Ectodermal cell (in vitro differentiated cells): ENCODE results near the gene CDH24. TPM values are rescaled to one million over a fixed set of nuclear protein-coding genes. Genes with fewer than 3 reads are reported as not detected.

ENCODE experiments used
- H3K27ac ChIP-seq: 2 replicates; pipeline ENCODE4 v1.7.0; 2013; ENCODE audit warnings: mild to moderate bottlenecking, low read depth, low read length; ENCODE audit not compliant: insufficient read depth, poor library complexity, severe bottlenecking
- H3K27me3 ChIP-seq: 2 replicates; pipeline ENCODE4 v1.7.0; 2013; ENCODE audit warnings: mild to moderate bottlenecking, low read length; ENCODE audit not compliant: insufficient read depth, control insufficient read depth, poor library complexity, severe bottlenecking
- H3K36me3 ChIP-seq: one replicate; pipeline ENCODE4 v1.7.0; 2013; ENCODE audit warnings: low read length; ENCODE audit not compliant: control insufficient read depth, insufficient read depth
- H3K4me1 ChIP-seq: one replicate; pipeline ENCODE4 v1.7.0; 2013; ENCODE audit warnings: low read length; ENCODE audit not compliant: control insufficient read depth, insufficient read depth
- H3K4me3 ChIP-seq: 2 replicates; pipeline ENCODE4 v1.7.0; 2013; ENCODE audit warnings: low read depth, low read length, control low read depth; ENCODE audit not compliant: insufficient read depth
- H3K9me3 ChIP-seq: 2 replicates; pipeline ENCODE4 v1.7.0; 2013; ENCODE audit warnings: mild to moderate bottlenecking, low read length, moderate library complexity; ENCODE audit not compliant: control insufficient read depth
- WGBS, 2 experiments: methylation state at CpG; one replicate each; pipeline ENCODE4 v1.1.7; 2013; ENCODE audit warnings: missing lambda C conversion rate in 2 of 2; 5-methylcytosine and 5-hydroxymethylcytosine counted together
- polyA plus RNA-seq, 4 experiments: library from polyadenylated mRNA; stranded (reverse); fragments of 50-300 nt; gene quantifications; one replicate each; pipeline ENCODE4 v1.2.3, GENCODE V29; 2013

CDH24 gene, protein sequence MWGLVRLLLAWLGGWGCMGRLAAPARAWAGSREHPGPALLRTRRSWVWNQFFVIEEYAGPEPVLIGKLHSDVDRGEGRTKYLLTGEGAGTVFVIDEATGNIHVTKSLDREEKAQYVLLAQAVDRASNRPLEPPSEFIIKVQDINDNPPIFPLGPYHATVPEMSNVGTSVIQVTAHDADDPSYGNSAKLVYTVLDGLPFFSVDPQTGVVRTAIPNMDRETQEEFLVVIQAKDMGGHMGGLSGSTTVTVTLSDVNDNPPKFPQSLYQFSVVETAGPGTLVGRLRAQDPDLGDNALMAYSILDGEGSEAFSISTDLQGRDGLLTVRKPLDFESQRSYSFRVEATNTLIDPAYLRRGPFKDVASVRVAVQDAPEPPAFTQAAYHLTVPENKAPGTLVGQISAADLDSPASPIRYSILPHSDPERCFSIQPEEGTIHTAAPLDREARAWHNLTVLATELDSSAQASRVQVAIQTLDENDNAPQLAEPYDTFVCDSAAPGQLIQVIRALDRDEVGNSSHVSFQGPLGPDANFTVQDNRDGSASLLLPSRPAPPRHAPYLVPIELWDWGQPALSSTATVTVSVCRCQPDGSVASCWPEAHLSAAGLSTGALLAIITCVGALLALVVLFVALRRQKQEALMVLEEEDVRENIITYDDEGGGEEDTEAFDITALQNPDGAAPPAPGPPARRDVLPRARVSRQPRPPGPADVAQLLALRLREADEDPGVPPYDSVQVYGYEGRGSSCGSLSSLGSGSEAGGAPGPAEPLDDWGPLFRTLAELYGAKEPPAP
- 53.4 TPM for polyA plus RNA-seq (2013, experiment 1 of 4)
- 52.0 TPM for polyA plus RNA-seq (2013, experiment 2 of 4)
- polyA plus RNA-seq (2013, experiment 3 of 4) = 44.6 TPM
- 47.3 TPM for polyA plus RNA-seq (2013, experiment 4 of 4)

DNA sequence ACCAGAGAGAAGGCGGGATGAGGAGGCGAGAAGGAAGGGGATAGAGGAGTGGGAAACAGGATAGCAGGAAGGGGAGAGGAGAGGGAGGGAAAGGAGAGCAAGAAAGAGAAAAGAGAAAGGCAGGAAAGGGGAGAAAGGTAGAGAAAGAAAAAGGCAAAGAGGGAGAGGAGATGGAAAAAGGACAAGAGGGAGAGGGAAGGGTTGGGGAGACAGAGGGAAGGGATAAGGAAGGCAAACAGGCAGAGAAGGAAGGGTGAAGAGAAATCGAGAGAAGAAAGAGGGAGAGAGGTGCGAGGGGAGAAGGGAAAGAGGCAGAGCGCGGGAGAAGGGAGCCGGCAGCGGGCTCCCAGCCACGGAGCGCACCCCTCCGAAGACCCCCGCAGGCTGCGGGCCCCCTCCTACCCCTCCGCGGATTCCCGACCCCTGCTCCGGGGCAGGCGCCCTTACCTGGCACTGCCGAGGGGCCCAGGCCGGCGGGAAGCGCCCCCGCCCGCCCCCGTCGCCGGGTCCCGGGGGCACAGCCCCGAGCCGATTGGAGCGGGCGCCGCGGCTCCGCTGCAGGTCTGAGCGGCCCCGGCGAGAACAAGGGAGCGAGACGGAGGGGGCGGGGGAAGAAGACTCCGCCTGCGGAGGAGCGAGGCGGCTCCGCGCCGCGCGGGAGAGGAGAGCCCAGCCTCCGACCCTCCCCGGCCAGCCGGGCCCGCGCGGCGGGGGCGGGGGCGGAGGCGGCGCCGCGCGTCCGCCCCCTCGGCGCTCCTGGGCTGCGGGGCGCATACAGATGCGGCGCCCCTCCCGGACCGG lies at the start of gene CDH24:
TSS of gene CDH24 (minus strand) at position 565 of the 801 bp plus-strand sequence. CDS start 1,787 bp downstream, outside the sequence.
- Histone ChIP-seq H3K27me3 (no peaks in the 10 kb centered on the region), H3K9me3 (no peaks in the 10 kb centered on the region), H3K27ac (peak within 1 kb of the TSS; percentile 93), H3K36me3 (peaks cover 22% of the 10 kb centered on the region), H3K4me1 (peaks cover 4% of the 10 kb centered on the region), H3K4me3 (peak within 1 kb of the TSS; percentile 68)
- 0 to 1% methylated on average over 73 of the region's 73 CpGs for WGBS, 2 experiments

DNA sequence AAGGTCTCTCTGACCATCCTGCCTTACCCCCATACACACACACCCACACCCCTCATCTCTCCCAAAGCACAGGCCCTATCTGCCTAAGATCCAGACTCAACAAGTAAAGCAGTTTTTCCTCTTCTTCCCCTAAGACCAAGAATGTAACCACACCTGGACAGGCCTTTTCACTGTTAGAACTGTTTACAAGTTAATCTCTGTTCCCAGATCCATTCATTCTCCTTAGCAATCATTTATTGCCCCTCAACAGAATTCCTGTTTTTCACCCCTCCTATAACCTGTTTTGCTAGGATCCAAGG lies 49.4 kb upstream of the CDH24 start:
- Histone ChIP-seq H3K4me1 (peaks cover 4% of the 10 kb centered on the region), H3K36me3 (no peaks in the 10 kb centered on the region), H3K27me3 (no peaks in the 10 kb centered on the region), H3K4me3 (no peak overlapping the region), H3K9me3 (no peaks in the 10 kb centered on the region), H3K27ac (no peak overlapping the region)

DNA sequence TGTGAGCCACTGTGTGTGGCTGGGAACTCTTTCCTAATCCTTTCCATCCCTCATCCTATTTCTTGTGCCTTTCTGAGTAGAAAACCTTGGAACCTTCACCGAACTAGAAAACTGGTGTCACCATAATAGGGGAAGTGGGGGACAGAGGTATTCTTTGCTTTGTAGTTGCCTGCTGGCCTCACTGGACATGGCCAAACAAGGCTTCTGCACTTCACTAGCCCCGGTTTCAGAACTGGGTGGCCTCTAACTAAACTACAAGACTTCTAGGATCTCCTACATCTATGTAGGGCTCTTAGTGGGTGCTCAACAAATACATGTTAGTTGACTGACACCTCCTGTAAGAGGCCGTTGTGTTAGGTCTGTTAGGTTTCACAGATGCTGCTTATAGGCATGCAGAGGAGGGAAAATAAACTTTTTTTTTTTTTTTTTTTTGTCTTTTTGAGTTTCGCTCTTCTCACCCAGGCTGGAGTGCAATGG lies 48.1 kb upstream of the CDH24 start:
- 80 to 86% methylated on average over 4 of the region's 4 CpGs for WGBS, 2 experiments
- H3K4me3 ChIP-seq = no peak overlapping the region
- no peaks in the 10 kb centered on the region for H3K27me3 ChIP-seq
- H3K36me3 ChIP-seq = no peaks in the 10 kb centered on the region
- no peak overlapping the region for H3K27ac ChIP-seq
- H3K9me3 ChIP-seq = no peaks in the 10 kb centered on the region
- H3K4me1 ChIP-seq = peaks cover 4% of the 10 kb centered on the region

DNA sequence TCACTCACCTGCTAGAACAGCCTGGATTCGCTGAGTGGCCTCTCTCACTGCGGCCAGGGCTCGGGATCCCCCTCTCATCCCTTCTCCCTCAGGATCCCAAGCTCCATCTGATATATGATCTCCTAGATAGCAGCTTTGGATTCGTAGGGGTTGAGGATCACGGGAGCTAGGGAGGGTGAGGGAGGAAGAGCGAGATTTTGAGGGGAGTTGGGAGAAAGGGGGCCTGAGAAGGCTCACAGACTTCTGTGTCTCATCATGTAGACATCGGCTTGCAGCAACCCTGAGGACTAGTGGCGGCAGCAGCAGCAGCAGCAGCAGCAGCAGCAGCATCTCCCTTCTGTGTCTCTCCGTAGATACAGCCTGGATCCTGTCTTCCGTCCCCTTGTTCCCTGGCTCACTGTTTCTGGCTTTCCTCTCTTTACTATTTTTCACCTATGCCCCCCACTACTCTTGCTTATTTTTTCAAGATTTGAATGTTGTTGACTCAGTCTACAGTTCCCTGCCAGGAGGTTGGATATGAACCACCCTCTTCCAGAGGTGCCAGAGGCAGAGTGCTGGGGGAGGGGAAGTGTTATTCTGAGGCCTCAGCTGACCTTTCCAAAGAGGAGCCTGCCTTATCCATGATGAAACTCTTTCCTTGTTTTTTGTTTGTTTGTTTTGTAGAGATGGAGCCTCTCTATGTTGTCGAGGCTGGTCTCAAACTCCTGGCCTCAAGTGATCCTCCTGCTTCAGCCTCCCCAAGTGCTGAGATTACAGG lies 47.4 kb upstream of the CDH24 start, which contains the start of gene CIROP:
TSS of gene CIROP (minus strand) at position 399 of the 757 bp plus-strand sequence. CDS start at position 330, 69 bp downstream.
- no peak within 1 kb of the TSS for H3K27ac ChIP-seq
- H3K27me3 ChIP-seq = no peaks in the 10 kb centered on the region
- H3K36me3 ChIP-seq = no peaks in the 10 kb centered on the region
- no peaks in the 10 kb centered on the region for H3K9me3 ChIP-seq
- 67 to 71% methylated on average over 11 of the region's 11 CpGs for WGBS, 2 experiments
- H3K4me3 ChIP-seq = no peak within 1 kb of the TSS
- peaks cover 4% of the 10 kb centered on the region for H3K4me1 ChIP-seq

DNA sequence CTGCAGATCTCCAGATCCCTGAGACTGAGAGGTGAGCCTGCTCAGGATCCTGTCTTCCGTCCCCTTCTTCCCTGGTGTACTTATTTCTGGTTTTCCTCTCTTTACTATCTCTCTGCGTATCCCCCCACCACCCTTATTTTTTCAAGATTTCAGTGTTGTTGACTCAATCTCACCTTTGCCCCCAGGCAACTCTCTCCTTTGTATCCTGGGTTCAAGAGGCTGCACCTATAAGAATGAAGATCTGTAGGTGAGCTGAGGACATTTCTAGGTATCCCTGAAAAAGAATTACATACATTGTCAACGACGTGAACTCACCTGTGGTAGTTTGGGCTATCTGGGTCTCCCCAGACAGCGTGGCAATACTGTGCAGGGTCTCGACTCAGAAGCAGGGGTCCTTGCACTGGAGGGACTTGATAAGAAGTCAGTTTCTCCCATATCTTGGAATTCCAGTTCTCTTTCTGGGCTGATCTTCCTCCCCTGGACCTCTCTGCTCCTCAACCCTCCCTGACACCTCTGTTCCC lies 46.8 kb upstream of the CDH24 start:
- no peaks in the 10 kb centered on the region for H3K9me3 ChIP-seq
- peaks cover 4% of the 10 kb centered on the region for H3K4me1 ChIP-seq
- no peak overlapping the region for H3K4me3 ChIP-seq
- 89% methylated on average over 6 of the region's 6 CpGs for WGBS, 2 experiments
- H3K36me3 ChIP-seq = no peaks in the 10 kb centered on the region
- no peak overlapping the region for H3K27ac ChIP-seq
- H3K27me3 ChIP-seq = no peaks in the 10 kb centered on the region

DNA sequence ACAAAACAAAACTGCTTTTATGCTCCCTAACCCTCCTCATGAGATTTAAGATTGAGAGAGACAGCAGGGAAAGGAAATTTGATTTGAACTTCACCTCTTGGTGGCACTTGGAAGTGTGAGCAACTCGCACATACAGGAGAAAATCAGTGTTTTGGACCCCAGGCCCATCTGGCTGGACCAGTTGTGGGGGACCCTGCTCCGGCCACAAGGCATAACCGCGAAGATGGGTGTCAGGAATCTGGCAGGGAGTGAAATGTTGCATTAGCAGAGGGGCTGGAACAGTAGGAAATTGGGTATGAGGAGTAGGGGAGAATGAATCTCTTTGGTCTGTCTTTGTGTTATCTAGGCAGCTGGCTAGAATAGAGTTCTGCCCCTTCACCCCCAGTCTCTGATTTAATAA lies 46.3 kb upstream of the CDH24 start:
- no peaks in the 10 kb centered on the region for H3K36me3 ChIP-seq
- H3K27me3 ChIP-seq = no peaks in the 10 kb centered on the region
- no peaks in the 10 kb centered on the region for H3K9me3 ChIP-seq
- 92 to 93% methylated on average over 4 of the region's 4 CpGs for WGBS, 2 experiments
- no peak overlapping the region for H3K27ac ChIP-seq
- peaks cover 4% of the 10 kb centered on the region for H3K4me1 ChIP-seq
- no peak overlapping the region for H3K4me3 ChIP-seq

DNA sequence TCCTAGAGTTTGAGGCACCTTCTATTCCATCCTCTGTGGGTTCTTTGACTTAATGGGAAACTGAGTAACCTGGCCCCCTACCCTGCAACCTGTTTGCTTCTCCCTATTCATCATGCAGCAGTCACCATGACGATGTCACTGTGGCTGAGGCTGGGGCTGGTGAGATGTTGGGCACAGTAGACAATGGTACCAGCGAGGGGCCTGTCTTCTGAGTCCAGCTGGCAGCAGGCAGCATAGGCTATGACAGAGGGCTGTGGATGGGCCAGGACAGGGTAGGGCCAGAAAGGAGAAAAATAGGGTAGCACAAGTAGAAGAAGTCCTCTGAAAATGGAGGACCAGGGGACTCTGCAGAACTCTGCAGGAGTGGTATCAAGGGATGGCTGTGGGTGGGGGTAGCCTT lies 45.5 kb upstream of the CDH24 start:
- Histone ChIP-seq H3K4me3 (no peak overlapping the region), H3K4me1 (peaks cover 4% of the 10 kb centered on the region), H3K27ac (no peak overlapping the region), H3K36me3 (peaks cover 6% of the 10 kb centered on the region), H3K9me3 (no peaks in the 10 kb centered on the region), H3K27me3 (no peaks in the 10 kb centered on the region)
- 93 to 95% methylated on average over 2 of the region's 2 CpGs for WGBS, 2 experiments

DNA sequence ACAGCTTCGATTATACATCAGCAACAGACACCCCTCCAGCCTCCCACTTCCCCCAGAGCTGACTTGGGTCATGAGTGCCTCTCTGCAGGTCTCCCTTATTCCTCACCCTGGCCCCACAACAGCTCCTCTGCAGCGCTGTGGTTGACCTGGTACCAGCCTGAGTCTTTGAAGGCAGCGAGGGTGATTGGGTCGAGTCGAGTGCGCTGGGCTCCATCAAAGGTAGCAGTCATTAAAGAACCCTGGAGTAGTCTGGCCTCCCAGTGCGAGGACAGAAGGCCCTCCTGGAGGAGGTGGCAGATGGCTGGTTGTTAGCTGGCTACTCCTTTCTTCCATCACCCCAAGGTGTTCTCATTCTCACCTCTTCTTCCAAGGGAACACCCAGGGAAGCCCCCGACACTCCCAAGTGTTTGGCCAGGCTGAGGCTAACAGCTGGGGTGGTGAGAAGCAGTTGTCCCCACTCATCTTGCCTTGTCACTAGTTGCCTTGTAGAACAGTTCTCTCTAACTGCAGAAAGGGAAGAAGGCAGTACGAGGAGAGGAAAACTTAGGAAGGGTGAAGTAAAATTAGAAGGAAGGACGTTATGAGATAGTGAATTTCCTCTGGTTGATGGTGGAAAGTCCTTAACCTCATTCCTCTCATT lies 44.8 kb upstream of the CDH24 start:
- no peaks in the 10 kb centered on the region for H3K9me3 ChIP-seq
- peaks cover 4% of the 10 kb centered on the region for H3K4me1 ChIP-seq
- H3K4me3 ChIP-seq = no peak overlapping the region
- H3K27me3 ChIP-seq = no peaks in the 10 kb centered on the region
- no peak overlapping the region for H3K27ac ChIP-seq
- WGBS, 2 experiments = 92 to 93% methylated on average over 10 of the region's 10 CpGs
- peaks cover 8% of the 10 kb centered on the region for H3K36me3 ChIP-seq
